T-helper 17 cell (primary cell): ENCODE measurements around the gene FRY. TPM values are rescaled to one million over a fixed set of nuclear protein-coding genes. Genes with fewer than 3 reads are reported as not detected.

ENCODE experiments used
- ATAC-seq: fragments of 150-1000 bp; cut with Tn5 transposase; 2 replicates; pipeline ENCODE4 v1.10.0; 2021; ENCODE audit warnings: mild to moderate bottlenecking, moderate library complexity
- DNase-seq, 3 donors: peaks; one replicate each; pipeline versions ENCODE4 v3.0.0 to v3.0.0-alpha.2; 2020 to 2021
- H3K9me3 ChIP-seq: one replicate; pipeline ENCODE4 v1.7.0; 2013; ENCODE audit warnings: low read length, mild to moderate bottlenecking; ENCODE audit not compliant: control insufficient read depth, poor library complexity, severe bottlenecking
- H3K27ac Mint-ChIP-seq: one replicate; pipeline ENCODE4 v1.8.0; 2022; ENCODE audit warnings: mild to moderate bottlenecking, moderate library complexity, mixed read lengths
- H3K27me3 Mint-ChIP-seq: one replicate; pipeline ENCODE4 v1.8.0; 2022; ENCODE audit warnings: mixed read lengths
- H3K36me3 Mint-ChIP-seq: one replicate; pipeline ENCODE4 v1.8.0; 2022; ENCODE audit warnings: low read depth, mixed read lengths
- H3K4me1 Mint-ChIP-seq: one replicate; pipeline ENCODE4 v1.8.0; 2022; ENCODE audit warnings: mild to moderate bottlenecking, mixed read lengths
- H3K4me3 Mint-ChIP-seq: one replicate; pipeline ENCODE4 v1.8.0; 2022; ENCODE audit warnings: mild to moderate bottlenecking, moderate library complexity, mixed read lengths
- total RNA-seq, 4 donors: library from RNA in 2 of 4; stranded (reverse) in 2 of 4; gene quantifications; one replicate each; pipeline ENCODE4 v1.2.3 and lab custom pipeline; 2022 to 2026

The FRY gene
- total RNA-seq, 2 donors from 2014 or later, result 46.3 to 68.8 TPM

DNA sequence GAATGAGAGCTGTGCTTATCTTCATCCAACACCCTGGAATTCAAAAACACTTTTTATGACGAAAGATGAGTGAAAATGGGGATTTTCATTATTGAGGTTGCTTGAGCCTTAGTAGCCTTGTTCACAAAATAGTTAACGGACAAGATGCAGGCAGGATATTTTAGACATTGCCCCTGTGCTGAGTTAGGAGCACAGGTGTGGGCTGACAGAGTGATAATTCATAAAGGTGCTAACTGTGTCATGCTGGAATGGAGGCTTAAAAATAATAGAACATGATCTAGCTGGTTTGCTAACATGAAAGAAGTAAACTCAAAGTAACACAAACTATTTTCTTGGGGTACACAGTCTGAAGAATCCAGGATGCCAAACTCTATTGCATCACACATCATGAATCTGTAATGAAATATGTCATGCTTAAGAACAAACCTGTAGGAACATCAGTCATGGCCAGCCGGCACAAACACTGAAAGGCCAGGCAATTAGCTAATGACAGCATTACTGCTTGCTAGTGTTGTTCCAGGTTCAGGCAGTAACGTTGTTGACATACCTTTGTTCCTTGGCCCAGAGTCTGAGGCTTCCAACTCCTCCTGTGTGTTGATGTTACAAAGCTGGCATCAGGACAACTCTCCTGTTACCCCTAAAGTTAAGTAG, 55.3 kb downstream of the FRY start:
- ATAC-seq (no peak), DNase-seq (no peak)
- peaks cover 7% of the 10 kb centered on the region for H3K36me3 Mint-ChIP-seq
- H3K9me3 ChIP-seq, result no peaks in the 10 kb centered on the region
- H3K27me3 Mint-ChIP-seq, result no peaks in the 10 kb centered on the region
- peaks cover 16% of the 10 kb centered on the region for H3K4me1 Mint-ChIP-seq
- no peak overlapping the region for H3K27ac Mint-ChIP-seq
- no peak overlapping the region for H3K4me3 Mint-ChIP-seq

DNA sequence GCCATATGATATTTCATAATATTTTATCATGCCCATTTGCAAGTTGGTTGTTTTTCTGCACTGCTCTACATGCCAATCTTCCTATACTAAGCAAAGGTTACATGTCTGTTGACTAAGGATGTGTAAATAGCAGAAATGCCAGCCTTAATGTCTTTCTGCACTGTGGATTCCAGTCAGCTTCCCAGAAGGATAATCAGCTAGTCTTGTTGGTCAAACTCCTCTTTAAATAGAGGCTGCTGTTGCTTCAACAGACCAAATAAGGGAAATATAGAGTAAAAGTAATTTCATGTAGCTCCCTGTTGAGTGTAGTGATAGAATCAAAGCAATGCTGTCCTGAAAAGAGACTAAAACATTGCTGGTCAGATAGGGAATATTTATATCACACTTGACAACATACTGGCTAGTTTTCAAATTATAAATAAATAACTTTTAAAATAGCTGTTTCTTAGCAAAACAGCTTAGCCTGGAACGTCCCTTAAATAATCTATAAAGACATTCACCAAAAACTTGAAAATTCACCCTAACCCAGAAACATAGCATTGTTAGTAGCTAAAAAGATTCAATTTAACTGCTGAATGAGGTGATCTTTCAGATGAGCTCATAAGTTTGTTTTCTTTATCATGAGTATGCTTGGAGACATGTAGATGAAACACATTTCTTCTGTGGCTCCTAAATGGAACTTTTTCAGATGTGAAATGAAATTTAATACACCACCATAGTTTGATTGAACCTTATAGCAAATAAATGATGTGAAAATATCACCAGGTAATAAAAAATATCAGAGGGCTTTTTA, 56.6 kb downstream of the FRY start:
- peaks cover 7% of the 10 kb centered on the region for H3K36me3 Mint-ChIP-seq
- no peaks in the 10 kb centered on the region for H3K27me3 Mint-ChIP-seq
- H3K9me3 ChIP-seq, result no peaks in the 10 kb centered on the region
- DNase-seq (no peak), ATAC-seq (no peak)
- peaks cover 18% of the 10 kb centered on the region for H3K4me1 Mint-ChIP-seq
- no peak overlapping the region for H3K4me3 Mint-ChIP-seq
- no peak overlapping the region for H3K27ac Mint-ChIP-seq

DNA sequence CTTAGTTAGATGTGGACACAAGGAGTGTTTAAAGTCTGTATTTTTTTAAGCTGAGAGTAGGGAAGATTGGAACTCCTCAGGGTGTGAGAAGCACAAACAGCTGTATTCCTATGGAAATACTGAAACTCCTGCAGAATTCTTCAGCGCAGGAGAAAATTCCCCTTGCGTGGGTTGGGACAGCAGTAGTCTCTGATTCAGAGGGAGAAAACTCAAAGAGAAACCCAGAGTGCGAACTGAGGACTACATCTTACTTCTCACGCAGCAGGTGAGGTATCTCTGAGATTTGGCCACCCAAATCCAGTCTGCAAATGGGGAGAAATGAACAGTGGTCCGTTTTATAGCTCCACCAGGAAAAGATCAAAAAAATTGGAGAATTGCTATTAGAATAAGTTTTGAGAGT, 60.9 kb downstream of the FRY start:
- no peaks in the 10 kb centered on the region for H3K9me3 ChIP-seq
- Mint-ChIP-seq H3K27me3 (no peaks in the 10 kb centered on the region), H3K4me1 (peaks cover 18% of the 10 kb centered on the region), H3K4me3 (no peak overlapping the region), H3K27ac (no peak overlapping the region), H3K36me3 (peaks cover 4% of the 10 kb centered on the region)
- no peak for ATAC-seq
- no peak for DNase-seq

DNA sequence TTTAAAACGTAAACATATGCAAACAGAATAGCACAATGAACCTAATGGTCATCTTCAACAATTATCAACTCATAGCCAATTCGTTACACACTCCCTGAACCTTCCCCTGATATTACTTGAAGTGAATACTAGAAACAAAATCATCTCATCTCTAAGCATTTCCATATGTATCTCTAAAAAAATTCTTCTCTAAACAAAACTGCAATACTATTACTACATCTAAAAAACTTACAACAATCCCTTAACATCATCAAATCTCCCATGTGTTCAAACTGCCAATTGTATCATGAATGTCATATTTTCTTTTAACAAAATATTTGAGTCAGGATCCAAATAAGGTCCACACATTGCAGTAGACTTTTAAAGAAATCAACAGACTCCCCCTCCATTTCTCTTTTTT, 61.4 kb downstream of the FRY start:
- Mint-ChIP-seq H3K36me3 (peaks cover 4% of the 10 kb centered on the region), H3K27me3 (no peaks in the 10 kb centered on the region), H3K27ac (no peak overlapping the region), H3K4me3 (no peak overlapping the region), H3K4me1 (peaks cover 16% of the 10 kb centered on the region)
- ATAC-seq (no peak), DNase-seq (no peak)
- no peaks in the 10 kb centered on the region for H3K9me3 ChIP-seq

DNA sequence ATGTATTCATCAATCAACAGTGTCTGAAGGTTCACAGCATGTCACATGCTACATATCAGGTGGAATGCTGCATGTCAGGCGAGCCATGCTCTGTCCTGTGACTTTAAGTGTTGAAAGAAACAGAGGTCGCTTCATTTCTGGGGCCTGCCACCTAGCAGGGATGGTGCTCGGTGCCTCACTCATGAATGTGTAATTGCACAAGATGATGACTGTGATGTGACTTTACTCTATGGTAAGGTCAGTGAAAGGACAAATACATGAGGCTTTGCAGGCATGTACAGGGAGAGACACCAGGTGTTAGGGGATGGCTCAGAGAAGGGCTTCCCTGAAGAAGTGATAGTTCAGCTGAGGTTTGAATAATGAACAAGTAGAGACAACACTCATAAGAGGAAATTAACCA, 66.7 kb downstream of the FRY start:
- ATAC-seq (no peak), DNase-seq (no peak)
- Mint-ChIP-seq H3K36me3 (peaks cover 4% of the 10 kb centered on the region), H3K27ac (no peak overlapping the region), H3K4me1 (peaks cover 6% of the 10 kb centered on the region), H3K4me3 (no peak overlapping the region), H3K27me3 (no peaks in the 10 kb centered on the region)
- no peaks in the 10 kb centered on the region for H3K9me3 ChIP-seq

DNA sequence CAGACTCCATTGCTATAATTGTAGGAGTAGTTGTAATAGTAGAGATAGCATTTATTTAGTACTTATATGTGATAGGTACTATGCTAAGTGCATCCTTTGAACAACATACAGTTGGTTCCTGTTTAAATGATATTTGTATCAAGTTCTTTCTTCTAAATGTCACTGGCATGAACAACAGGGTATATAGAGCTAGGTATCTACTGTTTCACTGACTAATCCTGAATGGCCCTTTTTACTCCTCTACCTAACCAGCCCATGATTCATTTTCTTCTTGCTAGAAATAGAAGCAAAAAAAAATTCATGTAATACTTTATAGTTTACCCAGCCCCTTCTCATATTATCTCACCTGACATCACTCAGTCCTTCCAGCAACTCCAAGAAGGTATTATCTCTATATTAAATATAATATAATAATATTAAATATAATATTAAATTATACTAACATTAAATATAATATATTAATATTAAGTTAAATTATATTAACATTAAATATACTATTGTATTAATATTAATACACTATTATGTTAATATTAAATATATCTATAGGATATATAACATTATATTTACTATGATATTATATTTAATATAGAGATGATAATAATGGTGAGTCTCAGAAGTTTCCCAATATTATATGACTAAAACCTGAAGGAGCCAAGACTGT, 74.2 kb downstream of the FRY start:
- no peak overlapping the region for H3K27ac Mint-ChIP-seq
- no peaks in the 10 kb centered on the region for H3K9me3 ChIP-seq
- H3K4me3 Mint-ChIP-seq, result no peak overlapping the region
- ATAC-seq (no peak), DNase-seq (no peak)
- peaks cover under 1% of the 10 kb centered on the region for H3K4me1 Mint-ChIP-seq
- peaks cover 1% of the 10 kb centered on the region for H3K36me3 Mint-ChIP-seq
- H3K27me3 Mint-ChIP-seq, result no peaks in the 10 kb centered on the region

DNA sequence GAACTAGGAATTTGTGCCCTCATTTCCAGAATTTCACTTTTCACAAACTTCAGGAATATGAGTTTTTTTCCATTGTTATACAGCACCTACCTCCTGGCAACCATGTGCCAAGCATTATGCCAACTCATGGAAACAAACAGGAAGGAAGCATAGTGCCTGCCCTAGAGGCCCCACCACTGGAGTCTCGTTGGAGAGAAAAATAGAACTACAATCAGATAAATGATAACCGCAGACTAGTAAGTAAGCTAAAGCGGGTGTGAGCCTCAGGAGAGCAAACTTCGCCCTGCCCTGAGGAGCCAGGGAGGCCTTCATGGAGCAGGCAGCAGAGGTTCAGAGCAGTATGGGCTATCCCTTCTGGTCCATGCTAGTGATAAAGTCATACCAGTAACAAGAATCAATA, 75.9 kb downstream of the FRY start:
- no peaks in the 10 kb centered on the region for H3K27me3 Mint-ChIP-seq
- no peak overlapping the region for H3K4me3 Mint-ChIP-seq
- peaks cover 7% of the 10 kb centered on the region for H3K4me1 Mint-ChIP-seq
- DNase-seq (no peak), ATAC-seq (no peak)
- H3K9me3 ChIP-seq, result no peaks in the 10 kb centered on the region
- no peak overlapping the region for H3K27ac Mint-ChIP-seq
- peaks cover 3% of the 10 kb centered on the region for H3K36me3 Mint-ChIP-seq

DNA sequence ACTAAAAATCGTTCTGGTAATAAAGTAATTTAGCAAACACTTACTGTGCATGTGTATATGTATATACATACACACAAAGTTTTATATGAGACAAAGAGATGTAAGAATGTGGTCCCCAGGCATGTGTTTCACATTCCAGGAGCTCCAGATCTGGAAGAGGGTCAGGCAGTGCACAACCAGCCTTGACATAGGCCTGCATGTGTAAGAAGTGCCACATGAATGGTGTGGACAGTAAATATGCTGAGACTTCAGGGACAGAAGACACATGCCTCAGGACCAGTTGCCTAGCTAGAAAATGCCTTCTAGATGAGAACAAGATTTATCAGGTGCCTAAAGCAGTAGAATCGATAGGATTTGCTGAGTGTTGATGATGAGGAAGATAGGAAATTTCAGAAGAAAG, 76.4 kb downstream of the FRY start:
- Mint-ChIP-seq H3K36me3 (peaks cover 3% of the 10 kb centered on the region), H3K27ac (no peak overlapping the region), H3K4me1 (peaks cover 7% of the 10 kb centered on the region), H3K4me3 (no peak overlapping the region), H3K27me3 (no peaks in the 10 kb centered on the region)
- no peaks in the 10 kb centered on the region for H3K9me3 ChIP-seq
- DNase-seq (no peak), ATAC-seq (no peak)

DNA sequence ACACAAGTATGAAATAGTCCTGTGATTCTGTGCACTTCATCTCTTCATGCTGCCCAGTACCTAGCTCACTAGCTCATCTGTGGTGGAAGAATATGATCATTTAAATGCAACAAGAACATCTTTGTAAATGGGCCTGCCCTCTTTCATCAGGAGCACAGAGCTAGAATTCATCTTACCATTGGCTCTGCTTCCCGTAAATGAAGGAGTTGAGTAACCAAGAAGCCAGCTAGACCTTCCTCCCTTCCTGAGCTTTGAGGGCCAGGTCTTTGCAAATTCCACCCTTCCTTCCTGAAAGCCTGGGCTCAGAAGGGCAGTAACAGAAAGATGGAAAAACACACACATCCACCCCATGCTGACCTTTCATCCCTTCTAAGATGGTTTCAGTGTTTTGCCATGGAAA, 82.0 kb downstream of the FRY start:
- DNase-seq (no peak), ATAC-seq (no peak)
- Mint-ChIP-seq H3K36me3 (peaks cover 9% of the 10 kb centered on the region), H3K4me3 (no peak overlapping the region), H3K27me3 (no peaks in the 10 kb centered on the region), H3K4me1 (peaks cover 19% of the 10 kb centered on the region), H3K27ac (no peak overlapping the region)
- H3K9me3 ChIP-seq, result no peaks in the 10 kb centered on the region

DNA sequence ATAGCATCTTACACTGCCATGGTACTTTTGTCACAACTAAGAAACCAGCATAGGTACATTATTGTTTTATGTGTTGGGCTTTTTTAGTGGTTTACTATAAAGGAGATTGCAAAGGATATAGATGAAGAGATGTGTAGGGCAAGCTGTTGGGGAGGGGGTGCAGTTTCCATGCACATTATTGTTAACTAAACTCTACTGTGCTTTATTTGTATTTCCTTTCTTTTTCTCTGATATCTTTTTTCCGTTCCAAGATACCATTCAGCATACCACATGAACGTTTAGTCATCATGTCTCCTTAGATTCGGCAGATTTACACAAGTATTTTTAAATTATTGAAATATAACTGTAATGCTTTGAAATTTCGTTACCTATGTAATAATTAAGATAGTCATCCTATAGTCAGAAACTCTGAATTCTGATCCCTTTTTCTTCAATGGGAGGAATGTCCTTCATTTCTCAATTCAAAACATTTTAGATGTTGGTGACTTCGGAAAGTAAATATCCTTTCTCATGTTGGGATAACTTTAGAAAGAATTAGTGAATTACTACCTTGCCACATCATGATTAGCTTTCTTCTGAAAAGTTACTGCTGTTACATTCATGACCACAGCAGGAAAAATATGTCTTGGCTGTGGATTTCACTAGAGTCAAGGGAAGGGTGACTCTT, 82.8 kb downstream of the FRY start:
- H3K4me1 Mint-ChIP-seq, result peaks cover 22% of the 10 kb centered on the region
- no peak overlapping the region for H3K4me3 Mint-ChIP-seq
- no peak overlapping the region for H3K27ac Mint-ChIP-seq
- DNase-seq, result no peak
- peaks cover 9% of the 10 kb centered on the region for H3K36me3 Mint-ChIP-seq
- no peak for ATAC-seq
- H3K27me3 Mint-ChIP-seq, result no peaks in the 10 kb centered on the region
- H3K9me3 ChIP-seq, result no peaks in the 10 kb centered on the region

DNA sequence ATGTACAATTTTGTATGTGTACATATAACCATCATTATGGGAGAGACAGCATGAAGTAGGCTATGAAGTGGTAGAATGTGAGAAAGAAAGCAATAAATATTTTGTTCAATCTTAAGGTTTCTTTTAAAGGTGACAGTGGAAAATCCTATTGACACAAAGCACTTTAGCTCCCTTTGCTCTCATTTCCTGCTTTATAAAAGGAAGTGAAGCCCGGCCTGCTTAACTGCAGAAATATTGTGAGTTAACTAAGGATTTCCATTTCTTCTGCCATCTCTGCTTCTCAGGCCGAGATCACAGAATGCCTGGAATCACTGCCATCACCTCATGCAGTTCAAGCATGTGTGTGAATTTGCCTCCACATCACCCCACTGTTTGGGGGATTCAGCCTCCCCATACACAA, 83.5 kb downstream of the FRY start:
- ATAC-seq (no peak), DNase-seq (no peak)
- peaks cover 22% of the 10 kb centered on the region for H3K4me1 Mint-ChIP-seq
- no peaks in the 10 kb centered on the region for H3K9me3 ChIP-seq
- H3K4me3 Mint-ChIP-seq, result no peak overlapping the region
- peak overlapping the region; percentile 79 for H3K27ac Mint-ChIP-seq
- peaks cover 9% of the 10 kb centered on the region for H3K36me3 Mint-ChIP-seq
- no peaks in the 10 kb centered on the region for H3K27me3 Mint-ChIP-seq

DNA sequence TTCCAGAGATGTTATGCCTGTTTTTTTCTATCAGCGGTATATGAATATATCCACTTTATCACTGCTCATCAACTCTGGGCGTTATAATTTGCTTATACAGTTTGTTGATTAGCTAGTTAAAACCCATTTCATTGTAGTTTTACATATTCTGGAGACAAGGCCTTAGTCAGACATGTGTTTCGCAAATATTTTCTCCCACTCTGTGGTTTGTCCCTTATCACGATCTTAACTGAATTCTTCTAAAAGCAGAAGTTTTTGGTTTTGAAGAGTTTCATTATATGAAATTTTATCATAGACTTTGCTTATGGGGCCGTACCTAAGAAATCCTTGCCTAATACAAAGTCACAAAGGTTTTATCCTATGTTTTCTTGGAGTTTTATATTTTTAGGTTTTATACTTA, 84.6 kb downstream of the FRY start:
- ATAC-seq (no peak), DNase-seq (no peak)
- H3K27me3 Mint-ChIP-seq, result no peaks in the 10 kb centered on the region
- no peak overlapping the region for H3K4me3 Mint-ChIP-seq
- no peaks in the 10 kb centered on the region for H3K9me3 ChIP-seq
- peaks cover 19% of the 10 kb centered on the region for H3K4me1 Mint-ChIP-seq
- H3K27ac Mint-ChIP-seq, result peak overlapping the region; percentile 79
- peaks cover 6% of the 10 kb centered on the region for H3K36me3 Mint-ChIP-seq

DNA sequence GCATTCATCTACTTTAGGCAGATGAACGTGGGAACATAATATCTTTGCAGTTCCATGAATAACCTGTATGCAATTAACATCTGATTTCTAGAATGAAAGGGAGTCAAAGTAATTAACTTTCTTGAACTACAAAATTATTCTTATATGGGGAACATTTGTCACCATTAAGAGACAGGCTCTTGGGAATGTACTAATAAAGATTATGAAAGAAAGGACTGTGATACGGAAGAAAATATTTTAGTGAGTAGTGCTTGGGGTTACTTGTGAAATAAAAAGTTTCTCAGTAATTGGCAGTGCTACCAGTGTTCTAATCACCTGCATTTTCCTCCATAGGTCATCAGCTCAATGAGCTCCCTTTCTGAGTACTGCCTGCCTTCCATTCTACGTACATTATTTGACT, 85.4 kb downstream of the FRY start:
- H3K4me3 Mint-ChIP-seq, result no peak overlapping the region
- ATAC-seq, result no peak
- no peaks in the 10 kb centered on the region for H3K27me3 Mint-ChIP-seq
- H3K9me3 ChIP-seq, result no peaks in the 10 kb centered on the region
- DNase-seq, result no peak
- H3K4me1 Mint-ChIP-seq, result peaks cover 19% of the 10 kb centered on the region
- no peak overlapping the region for H3K27ac Mint-ChIP-seq
- H3K36me3 Mint-ChIP-seq, result peaks cover 6% of the 10 kb centered on the region
